H1 (cell line): Measurements from ENCODE around the gene CCN6. TPM values are rescaled to one million over a fixed set of nuclear protein-coding genes. Genes with fewer than 3 reads are reported as not detected.

ENCODE experiments used
- CTCF ChIA-PET: fragments of 300-600 bp; sonication (Branson Sonifier 250); formaldehyde crosslinking; loops from one replicate; lab custom pipeline; 2021; ENCODE audit not compliant: partially characterized antibody; lab: Charles Lee
- POLR2A ChIA-PET: fragments of 300-600 bp; sonication (Branson Sonifier 250); formaldehyde crosslinking; loops from one replicate; lab custom pipeline; 2021; ENCODE audit warnings: inconsistent platforms; ENCODE audit not compliant: partially characterized antibody; lab: Charles Lee
- DNase-seq, 2 experiments: peaks; one replicate each; pipeline versions ENCODE4 v3.0.0 to v3.0.0-alpha.2; 2010 to 2022; ENCODE audit warnings: low spot score in 2 of 2, low read depth in 1 of 2, mixed read lengths in 1 of 2
- FAIRE-seq: peaks from 2 replicates; lab custom pipeline; 2011; peaks lifted over from hg19 to GRCh38; lab: Jason Lieb, UNC
- H2AFZ ChIP-seq: 2 replicates; pipeline ENCODE4 v1.8.1; 2012; ENCODE audit warnings: low read length, inconsistent platforms
- H2AK5ac ChIP-seq: 2 replicates; pipeline ENCODE4 v1.6.1; 2013; ENCODE audit warnings: low read depth, low read length
- H2BK120ac ChIP-seq: replicated peaks from 2 replicates; pipeline ENCODE3; 2013; ENCODE audit warnings: low read depth, low read length, inconsistent platforms
- H2BK12ac ChIP-seq: 2 replicates; pipeline ENCODE4 v1.6.1; 2013; ENCODE audit warnings: low read depth, low read length
- H2BK15ac ChIP-seq: 2 replicates; pipeline ENCODE4 v1.6.1; 2013; ENCODE audit warnings: low read length
- H2BK20ac ChIP-seq: 2 replicates; pipeline ENCODE4 v1.6.1; 2013; ENCODE audit warnings: low read length
- H2BK5ac ChIP-seq: 2 replicates; pipeline ENCODE4 v1.6.1; 2013; ENCODE audit warnings: low read depth, low read length
- H3K14ac ChIP-seq: 2 replicates; pipeline ENCODE4 v1.6.1; 2013; ENCODE audit warnings: inconsistent platforms; ENCODE audit not compliant: insufficient read length
- H3K18ac ChIP-seq: 2 replicates; pipeline ENCODE4 v1.6.1; 2013; ENCODE audit warnings: low read length; ENCODE audit errors: extremely low read depth
- H3K23ac ChIP-seq: 2 replicates; pipeline ENCODE4 v1.6.1; 2013; ENCODE audit warnings: inconsistent platforms; ENCODE audit not compliant: insufficient read length
- H3K23me2 ChIP-seq: 2 replicates; pipeline ENCODE4 v1.6.1; 2013; ENCODE audit warnings: low read depth, low read length
- H3K27ac ChIP-seq: 2 replicates; pipeline ENCODE4 v1.6.1; 2011; ENCODE audit warnings: low read depth, low read length, inconsistent platforms
- H3K27me3 ChIP-seq, 4 experiments: replicated peaks in 1 of 4; 1 replicate in 1 of 4; 2 replicates in 3 of 4; pipeline versions ENCODE4 v1.6.1 to v1.8.1; 2011 to 2013; ENCODE audit warnings: low read length in 3 of 4, mild to moderate bottlenecking in 3 of 4, inconsistent platforms in 2 of 4, mixed read lengths in 2 of 4, moderate library complexity in 1 of 4; ENCODE audit not compliant: control insufficient read depth in 3 of 4, insufficient read depth in 3 of 4; ENCODE audit errors: extremely low read depth in 1 of 4
- H3K36me3 ChIP-seq, 4 experiments: 2 replicates each; pipeline versions ENCODE4 v1.6.1 to v1.8.1; 2011 to 2013; ENCODE audit warnings: mild to moderate bottlenecking in 4 of 4, low read length in 3 of 4, moderate library complexity in 2 of 4, control low read depth in 1 of 4, inconsistent platforms in 1 of 4; ENCODE audit not compliant: insufficient read depth in 4 of 4, control insufficient read depth in 2 of 4
- H3K4ac ChIP-seq: replicated peaks from 2 replicates; pipeline ENCODE3; 2013; ENCODE audit warnings: low read length, low read depth, mixed read lengths, inconsistent platforms; ENCODE audit not compliant: insufficient read length
- H3K4me1 ChIP-seq, 4 experiments: replicated peaks in 1 of 4; 1 replicate in 1 of 4; 2 replicates in 3 of 4; pipeline versions ENCODE4 v1.6.1 to v1.8.1; 2011 to 2013; ENCODE audit warnings: low read length in 3 of 4, inconsistent platforms in 2 of 4, mixed read lengths in 1 of 4; ENCODE audit not compliant: insufficient read depth in 4 of 4, control insufficient read depth in 3 of 4
- H3K4me2 ChIP-seq, 2 experiments: 2 replicates each; pipeline versions ENCODE4 v1.6.1 to v1.8.1; 2011 to 2013; ENCODE audit warnings: low read depth in 2 of 2, low read length in 2 of 2, control low read depth in 1 of 2, inconsistent platforms in 1 of 2, mild to moderate bottlenecking in 1 of 2; ENCODE audit not compliant: insufficient read depth in 1 of 2
- H3K4me3 ChIP-seq, 4 experiments: fragments of 200-600, 300-600 bp in 1 of 4; sonication (generic), shearing (Covaris generic), sonication (Bioruptor Twin) in 1 of 4; 2 replicates each; pipeline versions ENCODE4 v1.5.1 to v1.8.1; 2011 to 2016; ENCODE audit warnings: low read length in 4 of 4, low read depth in 3 of 4, control low read depth in 2 of 4, inconsistent platforms in 2 of 4, mild to moderate bottlenecking in 2 of 4, mixed read lengths in 1 of 4, moderate library complexity in 1 of 4; ENCODE audit not compliant: insufficient read depth in 2 of 4; ENCODE audit errors: extremely low read depth in 1 of 4
- H3K56ac ChIP-seq: replicated peaks from 2 replicates; pipeline ENCODE3; 2013; ENCODE audit warnings: low read depth, mild to moderate bottlenecking, mixed read lengths, low read length, inconsistent platforms; ENCODE audit not compliant: insufficient read length
- H3K79me1 ChIP-seq: 2 replicates; pipeline ENCODE4 v1.6.1; 2013; ENCODE audit warnings: low read depth, low read length, control low read depth
- H3K79me2 ChIP-seq, 2 experiments: 2 replicates each; pipeline versions ENCODE4 v1.6.1 to v1.8.1; 2012 to 2013; ENCODE audit warnings: low read length in 2 of 2, mild to moderate bottlenecking in 2 of 2, inconsistent platforms in 1 of 2; ENCODE audit not compliant: insufficient read depth in 2 of 2, control insufficient read depth in 1 of 2
- H3K9ac ChIP-seq, 4 experiments: replicated peaks in 1 of 4; 1 replicate in 1 of 4; 2 replicates in 3 of 4; pipeline versions ENCODE4 v1.6.1 to v1.8.1; 2011 to 2013; ENCODE audit warnings: low read depth in 3 of 4, low read length in 3 of 4, control low read depth in 2 of 4, mild to moderate bottlenecking in 2 of 4, moderate library complexity in 2 of 4, inconsistent platforms in 1 of 4; ENCODE audit errors: extremely low read depth in 1 of 4
- H3K9me3 ChIP-seq, 2 experiments: 2 replicates each; pipeline versions ENCODE4 v1.6.1 to v1.8.1; 2012 to 2013; ENCODE audit warnings: mild to moderate bottlenecking in 2 of 2, moderate library complexity in 2 of 2, control low read depth in 1 of 2, inconsistent platforms in 1 of 2, low read depth in 1 of 2, low read length in 1 of 2, mixed read lengths in 1 of 2; ENCODE audit not compliant: insufficient read depth in 2 of 2
- H4K20me1 ChIP-seq, 2 experiments: replicated peaks in 1 of 2; 2 replicates each; pipeline versions ENCODE3 to v1.8.1; 2011 to 2013; ENCODE audit warnings: inconsistent platforms in 2 of 2, low read length in 2 of 2, mild to moderate bottlenecking in 1 of 2; ENCODE audit not compliant: insufficient read depth in 2 of 2, control insufficient read depth in 1 of 2
- H4K5ac ChIP-seq: 2 replicates; pipeline ENCODE4 v1.6.1; 2013; ENCODE audit warnings: low read length, low read depth, mixed read lengths, inconsistent platforms; ENCODE audit not compliant: insufficient read length
- H4K8ac ChIP-seq: 2 replicates; pipeline ENCODE4 v1.8.0; 2013; ENCODE audit warnings: mild to moderate bottlenecking, moderate library complexity, low read length, inconsistent platforms; ENCODE audit not compliant: insufficient read depth; ENCODE audit errors: extremely low read depth
- H4K91ac ChIP-seq: replicated peaks from 2 replicates; pipeline ENCODE3; 2013; ENCODE audit warnings: low read length, mixed read lengths, inconsistent platforms; ENCODE audit not compliant: insufficient read length
- WGBS, 2 experiments: shearing (Covaris generic) in 1 of 2; methylation state at CpG; one replicate each; pipeline versions ENCODE4 v1.1.6 to v1.1.7; 2013 to 2015; ENCODE audit warnings: low lambda C conversion rate in 2 of 2, mixed read lengths in 2 of 2, inconsistent platforms in 1 of 2, low coverage in 1 of 2, missing lambda C conversion rate in 1 of 2; ENCODE audit not compliant: insufficient replicate concordance in 2 of 2, insufficient coverage in 1 of 2, insufficient read length in 1 of 2; ENCODE audit errors: extremely low coverage in 1 of 2, missing lambda C conversion rate in 1 of 2; 5-methylcytosine and 5-hydroxymethylcytosine counted together
- polyA plus RNA-seq, 7 experiments: library from polyadenylated mRNA; depleted of rRNA in 3 of 7; stranded (reverse) in 5 of 7; unstranded in 2 of 7; fragments of >200 nt in 5 of 7; fragments of 200-250 nt in 2 of 7; gene quantifications; 1 replicate in 5 of 7; 2 replicates in 1 of 7; 4 replicates in 1 of 7; pipeline versions ENCODE4 v1.2.1 to v1.2.3, GENCODE V29; 2011 to 2013; ENCODE audit warnings: missing spikeins in 2 of 7, mixed read lengths in 2 of 7
- total RNA-seq: library from RNA; stranded (reverse); fragmentation: NEBNext Ultra II Directional; extraction: Animal tissue kit (Norgen Biotek cat#: 25700); gene quantifications from 2 replicates; pipeline ENCODE4 v1.2.1, GENCODE V29; 2021
- TF ChIP-seq, protein P1 (sequence below): IDR thresholded peaks from 2 replicates; pipeline ENCODE4 v1.6.1; 2011; ENCODE audit warnings: low read length, improper control_type of control experiment

The CCN6 gene
- total and polyA plus RNA-seq, 2 of the 8 experiments (the other 6 are each of a cell fraction or from before 2014, with no cell fraction given) = not detected

DNA sequence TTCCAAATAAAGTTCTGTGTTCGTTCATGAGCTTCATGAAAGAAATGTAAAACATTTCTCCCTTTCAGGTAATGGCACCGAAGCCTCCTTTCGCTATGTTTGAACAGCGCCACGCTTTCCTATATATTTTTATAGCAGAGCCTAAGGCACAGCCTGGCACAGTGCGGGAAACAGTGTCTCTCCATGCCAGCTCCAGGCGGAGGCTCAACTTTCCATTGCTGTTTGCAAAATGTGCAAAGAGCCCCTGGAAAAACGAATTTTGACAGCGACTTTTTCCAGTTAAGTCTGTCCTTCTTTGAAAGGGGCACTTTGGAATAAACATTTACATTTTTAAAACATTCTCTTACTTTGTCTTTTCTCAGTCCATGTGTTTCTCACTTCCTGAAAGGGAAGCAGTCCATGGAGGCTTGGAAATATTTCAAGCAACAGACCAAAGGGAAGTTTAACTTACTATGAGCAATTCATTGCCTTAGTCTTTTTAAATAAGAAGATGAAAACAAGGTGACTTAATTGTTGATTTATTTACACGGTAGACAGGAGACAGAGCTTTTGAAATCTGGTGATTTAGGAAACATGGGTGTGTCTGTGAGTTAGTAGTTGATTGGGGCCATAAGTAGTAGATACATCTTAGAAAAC, 769 bp downstream of the CCN6 start:
- Histone ChIP-seq H3K23me2 (no peaks in the 10 kb centered on the region), H4K20me1 (no peaks in the 10 kb centered on the region), H3K9me3 (no peaks in the 10 kb centered on the region), H2BK12ac (no peak overlapping the region), H4K5ac (no peak overlapping the region), H3K23ac (no peak overlapping the region), H2BK15ac (no peak overlapping the region), H3K27me3 (no peaks in the 10 kb centered on the region), H4K91ac (no peak overlapping the region), H3K27ac (no peak overlapping the region), H2AFZ (no peak overlapping the region), H3K79me2 (no peaks in the 10 kb centered on the region), H3K4me1 (no peaks in the 10 kb centered on the region), H2BK20ac (no peak overlapping the region), H2BK5ac (no peak overlapping the region), H3K4me2 (no peak overlapping the region), H2BK120ac (no peak overlapping the region), H4K8ac (no peak overlapping the region), H3K9ac (no peak overlapping the region), H3K36me3 (no peaks in the 10 kb centered on the region), H3K4me3 (no peak overlapping the region), H3K56ac (no peak overlapping the region), H2AK5ac (no peak overlapping the region), H3K79me1 (no peaks in the 10 kb centered on the region), H3K4ac (no peak overlapping the region), H3K18ac (no peak overlapping the region), H3K14ac (no peak overlapping the region)
- no peak for FAIRE-seq
- ChIA-PET POLR2A (interaction anchor here (0.9 kb wide), 1 partner anchor 465 kb away, joined by 3 read pairs; no protein-coding TSS in a partner anchor), CTCF (interaction anchor here (0.8 to 2.0 kb wide), 3 partner anchors 12 to 108 kb away, joined by 3 to 10 read pairs (median 3); no protein-coding TSS in a partner anchor)
- no peak for DNase-seq
- WGBS, 2 experiments = 86% methylated on average over 10 of the region's 10 CpGs; no CpG with 5 or more reads in 1 of the 2 experiments
- TF ChIP-seq, protein P1, sequence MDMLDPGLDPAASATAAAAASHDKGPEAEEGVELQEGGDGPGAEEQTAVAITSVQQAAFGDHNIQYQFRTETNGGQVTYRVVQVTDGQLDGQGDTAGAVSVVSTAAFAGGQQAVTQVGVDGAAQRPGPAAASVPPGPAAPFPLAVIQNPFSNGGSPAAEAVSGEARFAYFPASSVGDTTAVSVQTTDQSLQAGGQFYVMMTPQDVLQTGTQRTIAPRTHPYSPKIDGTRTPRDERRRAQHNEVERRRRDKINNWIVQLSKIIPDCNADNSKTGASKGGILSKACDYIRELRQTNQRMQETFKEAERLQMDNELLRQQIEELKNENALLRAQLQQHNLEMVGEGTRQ = no peak
